Upper lobe of left lung (tissue), 6 donors: ENCODE data around the gene PRDM2. TPM values are rescaled to one million over a fixed set of nuclear protein-coding genes. Genes with fewer than 3 reads are reported as not detected.

Experiments
- ATAC-seq, 2 donors: fragments of 200-7000 bp; cut with Tn5 transposase; one replicate each; pipeline ENCODE4 v1.9.1; 2022; ENCODE audit warnings: mild to moderate bottlenecking in 2 of 2, moderate library complexity in 2 of 2; ENCODE audit not compliant: low FRiP score in 2 of 2
- DNase-seq, 2 donors: peaks; one replicate each; pipeline ENCODE4 v3.0.0-alpha.2; 2019 to 2020
- H3K27ac ChIP-seq, 4 donors: fragments of 200-600 bp; sonication (generic); one replicate each; pipeline ENCODE4 v1.5.1; 2016 to 2019
- H3K27me3 ChIP-seq, 4 donors: fragments of 200-600 bp; sonication (generic); one replicate each; pipeline ENCODE4 v1.5.1; 2017 to 2019
- H3K36me3 ChIP-seq, 4 donors: fragments of 200-600 bp; sonication (generic); one replicate each; pipeline ENCODE4 v1.5.1; 2016 to 2019
- H3K4me1 ChIP-seq, 4 donors: fragments of 200-600 bp; sonication (generic); one replicate each; pipeline ENCODE4 v1.5.1; 2018 to 2019
- H3K4me3 ChIP-seq, 4 donors: fragments of 200-600 bp; sonication (generic); one replicate each; pipeline ENCODE4 v1.5.1; 2017 to 2019; ENCODE audit warnings: mild to moderate bottlenecking in 2 of 4, moderate library complexity in 1 of 4
- H3K9me3 ChIP-seq, 4 donors: fragments of 200-600 bp; sonication (generic); one replicate each; pipeline ENCODE4 v1.5.1; 2018 to 2019
- CTCF ChIP-seq, 6 experiments: fragments of 450-650 bp in 4 of 6; fragments of 200-600 bp in 2 of 6; sonication (generic) in 2 of 6; IDR thresholded peaks; one replicate each; pipeline ENCODE4 v1.5.1; 2016 to 2019; ENCODE audit warnings: antibody characterized with exemption in 6 of 6
- EP300 ChIP-seq, 4 donors: sonication (generic); formaldehyde crosslinking; IDR thresholded peaks; one replicate each; pipeline ENCODE4 v1.5.1; 2017; ENCODE audit warnings: antibody characterized with exemption in 4 of 4, control low read depth in 2 of 4
- POLR2A ChIP-seq, 4 donors: fragments of 450-650 bp; IDR thresholded peaks; one replicate each; pipeline ENCODE4 v1.5.1; 2016 to 2017; ENCODE audit warnings: antibody characterized with exemption in 4 of 4, mild to moderate bottlenecking in 2 of 4
- POLR2AphosphoS5 ChIP-seq, 2 donors: sonication (generic); formaldehyde crosslinking; IDR thresholded peaks; one replicate each; pipeline ENCODE4 v1.5.1; 2017; ENCODE audit warnings: antibody characterized with exemption in 2 of 2
- WGBS, 2 donors: methylation state at CpG; one replicate each; pipeline ENCODE4 v1.1.5; 2017 to 2018; 5-methylcytosine and 5-hydroxymethylcytosine counted together
- total RNA-seq, 6 donors: library from RNA; depleted of rRNA in 4 of 6; stranded (reverse); fragments of >200 nt in 4 of 6; gene quantifications; one replicate each; pipeline versions ENCODE4 v1.1.0 to v1.2.1, GENCODE V29; 2016 to 2021
- donor health status: DM: no; HTN: no; CAD: no; lungs with moderate emphysema.
- donor health status: DM: no; HTN: yes; CAD: no; lungs with severe emphysema.

Gene PRDM2
- total RNA-seq, 6 donors from 2014 or later = 35.0 to 70.2 (median 40.9) TPM

GRCh38 chr1:13763222-13763621, 63.2 kb downstream of the PRDM2 start:
- no peak overlapping the region for H3K27ac ChIP-seq
- WGBS, 2 donors = 36 to 52% methylated on average over 2 of the region's 2 CpGs
- no peak overlapping the region for H3K4me3 ChIP-seq
- no peak for ATAC-seq
- H3K36me3 ChIP-seq = no peaks in the 10 kb centered on the region
- peaks cover 51 to 87% (median 57%) of the 10 kb centered on the region in 4 donors for H3K4me1 ChIP-seq
- no peaks in the 10 kb centered on the region for H3K9me3 ChIP-seq
- H3K27me3 ChIP-seq = no peaks in the 10 kb centered on the region
- TF ChIP-seq POLR2AphosphoS5 (IDR thresholded peaks at IDR 0.05) (no peak), POLR2A (IDR thresholded peaks at IDR 0.05) (no peak)
- no peak for DNase-seq

GRCh38 chr1:13763991-13764390, 64.0 kb downstream of the PRDM2 start:
- DNase-seq = no peak
- Histone ChIP-seq H3K36me3 (no peaks in the 10 kb centered on the region), H3K27me3 (no peaks in the 10 kb centered on the region), H3K27ac (no peak overlapping the region), H3K4me1 (peaks cover 49 to 80% (median 56%) of the 10 kb centered on the region in 4 donors), H3K9me3 (no peaks in the 10 kb centered on the region), H3K4me3 (no peak overlapping the region)
- TF ChIP-seq POLR2AphosphoS5 (IDR thresholded peaks at IDR 0.05) = no peak
- TF ChIP-seq CTCF (IDR thresholded peaks at IDR 0.05) = no peak
- no peak for TF ChIP-seq POLR2A (IDR thresholded peaks at IDR 0.05)
- no peak for TF ChIP-seq EP300 (IDR thresholded peaks at IDR 0.05)
- 68 to 75% methylated on average over 6 of the region's 6 CpGs for WGBS, 2 donors
- no peak for ATAC-seq

- ATAC-seq = no peak
Measured at GRCh38 chr1:13764588-13765332, 64.8 kb downstream of the PRDM2 start.

GRCh38 chr1:13766592-13767564, 66.9 kb downstream of the PRDM2 start:
- TF ChIP-seq EP300 (IDR thresholded peaks at IDR 0.05) (no peak), CTCF (IDR thresholded peaks at IDR 0.05) (no peak), POLR2AphosphoS5 (IDR thresholded peaks at IDR 0.05) (no peak), POLR2A (IDR thresholded peaks at IDR 0.05) (no peak)
- WGBS, 2 donors = 91 to 96% methylated on average over 9 of the region's 9 CpGs
- H3K9me3 ChIP-seq = no peaks in the 10 kb centered on the region
- DNase-seq (no peak), ATAC-seq (no peak)
- no peaks in the 10 kb centered on the region for H3K27me3 ChIP-seq
- peaks cover 0 to 3% (median 0%) of the 10 kb centered on the region in 4 donors for H3K36me3 ChIP-seq
- H3K27ac ChIP-seq = no peak overlapping the region
- peaks cover 38 to 70% (median 44%) of the 10 kb centered on the region in 4 donors for H3K4me1 ChIP-seq
- H3K4me3 ChIP-seq = no peak overlapping the region

More at GRCh38 chr1:13764588-13765332, 64.8 kb downstream of the PRDM2 start:
- peaks cover 50 to 74% (median 54%) of the 10 kb centered on the region in 4 donors for H3K4me1 ChIP-seq
- H3K9me3 ChIP-seq = no peaks in the 10 kb centered on the region
- peaks cover 0 to 2% (median 0%) of the 10 kb centered on the region in 4 donors for H3K36me3 ChIP-seq
- H3K4me3 ChIP-seq = no peak overlapping the region
- peak in 1 of 2 donors; percentile 69 for DNase-seq
- TF ChIP-seq POLR2A (IDR thresholded peaks at IDR 0.05) (no peak), EP300 (IDR thresholded peaks at IDR 0.05) (no peak), CTCF (IDR thresholded peaks at IDR 0.05) (no peak), POLR2AphosphoS5 (IDR thresholded peaks at IDR 0.05) (no peak)
- no peak overlapping the region for H3K27ac ChIP-seq
- no peaks in the 10 kb centered on the region for H3K27me3 ChIP-seq
- 53 to 55% methylated on average over 6 of the region's 6 CpGs for WGBS, 2 donors

GRCh38 chr1:13769212-13769611, 69.2 kb downstream of the PRDM2 start:
- Histone ChIP-seq H3K36me3 (peaks cover 0 to 10% (median 1%) of the 10 kb centered on the region in 4 donors), H3K27me3 (no peaks in the 10 kb centered on the region), H3K9me3 (no peaks in the 10 kb centered on the region), H3K4me1 (peaks cover 15 to 55% (median 27%) of the 10 kb centered on the region in 4 donors), H3K4me3 (no peak overlapping the region), H3K27ac (no peak overlapping the region)
- ATAC-seq (peak; percentile 43 to 44), DNase-seq (peak in 1 of 2 donors; percentile 36)
- WGBS, 2 donors = 72 to 83% methylated on average over 5 of the region's 5 CpGs
- TF ChIP-seq CTCF (IDR thresholded peaks at IDR 0.05) (no peak), POLR2A (IDR thresholded peaks at IDR 0.05) (no peak), EP300 (IDR thresholded peaks at IDR 0.05) (no peak), POLR2AphosphoS5 (IDR thresholded peaks at IDR 0.05) (no peak)
